ENCODE measurements around the gene KRTAP12-1.

The KRTAP12-1 gene

GRCh38 chr21:44681861-44682579, at the start of gene KRTAP12-1:
KRTAP12-1 (minus strand) TSS chr21:44682163; CDS start chr21:44682123, 40 bp downstream.
- DNase-seq (ENCODE audit: low read depth): no peak
- no peak within 1 kb of the TSS for H3K4me3 ChIP-seq (ENCODE audit: low read depth, low read length)
- no peak for TF ChIP-seq CTCF (IDR thresholded peaks at IDR 0.05; ENCODE audit: low read depth, low read length, missing control alignments)

- no peak for DNase-seq (ENCODE audit: low read depth)
- no peak overlapping the region for H3K4me3 ChIP-seq (ENCODE audit: low read depth, low read length)
- TF ChIP-seq CTCF (IDR thresholded peaks at IDR 0.05; ENCODE audit: low read depth, low read length, missing control alignments): no peak
These were observed 49.1 kb upstream of the KRTAP12-1 start for GRCh38 chr21:44730951-44731579.

- TF ChIP-seq CTCF (IDR thresholded peaks at IDR 0.05; ENCODE audit: low read depth, low read length, missing control alignments): no peak
- no peak overlapping the region for H3K4me3 ChIP-seq (ENCODE audit: low read depth, low read length)
- no peak for DNase-seq (ENCODE audit: low read depth)
These were observed 48.0 kb upstream of the KRTAP12-1 start for GRCh38 chr21:44730028-44730395.

GRCh38 chr21:44729336-44730027, 47.5 kb upstream of the KRTAP12-1 start:
- H3K4me3 ChIP-seq (ENCODE audit: low read depth, low read length): no peak overlapping the region
- no peak for TF ChIP-seq CTCF (IDR thresholded peaks at IDR 0.05; ENCODE audit: low read depth, low read length, missing control alignments)
- no peak for DNase-seq (ENCODE audit: low read depth)

- TF ChIP-seq CTCF (IDR thresholded peaks at IDR 0.05; ENCODE audit: low read depth, low read length, missing control alignments): no peak
- DNase-seq (ENCODE audit: low read depth): no peak
- H3K4me3 ChIP-seq (ENCODE audit: low read depth, low read length): no peak overlapping the region
These were observed 46.8 kb upstream of the KRTAP12-1 start for GRCh38 chr21:44728716-44729115.

- no peak for TF ChIP-seq CTCF (IDR thresholded peaks at IDR 0.05; ENCODE audit: low read depth, low read length, missing control alignments)
- DNase-seq (ENCODE audit: low read depth): no peak
- no peak overlapping the region for H3K4me3 ChIP-seq (ENCODE audit: low read depth, low read length)
These were observed 45.8 kb upstream of the KRTAP12-1 start for GRCh38 chr21:44727757-44728156.
